ENCODE results near the gene GPD1. TPM values are rescaled to one million over a fixed set of nuclear protein-coding genes. Genes with fewer than 3 reads are reported as not detected.

The GPD1 gene
- total and polyA plus RNA-seq, 9 of the 15 experiments (the other 6 are each of a cell fraction or from before 2014, with no cell fraction given), result 0.13 to 1.00 (median 0.55) TPM

DNA sequence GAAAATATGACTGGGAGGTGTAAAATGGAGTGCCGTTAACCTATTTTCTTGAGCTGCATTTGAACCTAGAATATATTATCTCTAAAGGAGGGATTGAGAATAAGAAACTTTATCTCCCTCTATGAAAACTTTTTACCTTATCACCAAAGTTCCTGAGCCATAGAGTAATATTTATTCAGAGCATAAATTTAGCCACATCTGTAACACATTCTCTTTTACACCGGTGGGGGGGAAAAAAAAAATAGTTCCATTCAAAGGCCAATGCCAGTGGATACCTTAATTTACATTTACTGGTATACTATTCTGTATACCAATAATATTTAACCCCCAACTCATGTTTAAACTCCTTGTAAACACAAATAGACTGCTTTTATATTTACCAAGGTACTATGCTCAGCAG, 41.6 kb downstream of the GPD1 start (continued):
- no peak for TF ChIP-seq CBX8 (IDR thresholded peaks at IDR 0.05; ENCODE audit: borderline replicate concordance, extremely low read depth, low read depth, low read length, poor library complexity, severe bottlenecking)

DNA sequence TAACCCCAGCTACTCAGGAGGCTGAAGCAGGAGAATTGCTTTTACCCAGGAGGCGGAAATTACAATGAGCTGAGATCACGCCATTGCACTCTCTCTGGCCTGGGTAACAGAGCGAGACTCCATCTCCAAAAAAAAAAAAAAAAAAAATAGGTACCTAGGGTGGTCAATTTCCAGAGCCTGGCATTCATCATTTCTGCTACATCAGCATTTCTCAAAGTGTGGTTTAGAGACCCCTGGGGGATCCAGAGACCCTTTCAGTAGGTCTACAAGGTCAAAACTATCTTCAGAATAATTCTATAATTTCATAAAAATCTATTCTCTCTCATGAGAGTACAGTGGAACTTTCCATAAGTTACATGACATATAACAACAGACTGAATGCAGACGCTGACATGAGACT, 43.5 kb downstream of the GPD1 start:
- Histone ChIP-seq H3K9me3 (replicated peaks; ENCODE audit: control insufficient read depth, insufficient read depth, low read depth, low read length) (no peaks in the 10 kb centered on the region), H3K79me2 (ENCODE audit: control insufficient read depth, insufficient read depth, low read length) (peaks cover 8% of the 10 kb centered on the region; the same call in 1 of the 3 replicates), H3K36me3 (ENCODE audit: control insufficient read depth, insufficient read depth, low read length) (peaks cover 14% of the 10 kb centered on the region; the same call in 1 of the 3 replicates), H3K4me2 (ENCODE audit: insufficient read depth, low read length) (no peak overlapping the region), H3K9ac (ENCODE audit: insufficient read depth in 1 of 2, low read depth in 2 of 2, low read length in 2 of 2) (no peak overlapping the region), H2AFZ (ENCODE audit: low read depth, low read length) (no peak overlapping the region), H3K4me1 (replicated peaks in 1 of 2; ENCODE audit: control insufficient read depth in 2 of 2, insufficient read depth in 2 of 2, low read length in 2 of 2) (peaks cover 0 to 4% of the 10 kb centered on the region in 2 experiments; a peak in 1 of 5 replicates), H3K27me3 (ENCODE audit: control insufficient read depth in 2 of 2, insufficient read depth in 2 of 2, low read length in 2 of 2) (no peaks in the 10 kb centered on the region), H3K4me3 (no peak overlapping the region), H4K20me1 (replicated peaks; ENCODE audit: control insufficient read depth, insufficient read depth, low read length) (0 out of 2 replicates have a peak, but pooled peaks cover 5% of the 10 kb centered on the region), H3K9me1 (ENCODE audit: control insufficient read depth, insufficient read depth, low read length) (no peaks in the 10 kb centered on the region), H3K27ac (ENCODE audit: extremely low read depth, low read depth, low read length) (no peak overlapping the region)
- no TSS peak for BruUV-seq (replicated peaks)
- in situ Hi-C loops (cut with MboI), result no loop called here
- ATAC-seq (no peak), DNase-seq (ENCODE audit: extremely low read depth in 1 of 4, low spot score in 3 of 4) (no peak), FAIRE-seq (no peak)
- ChIA-PET CTCF (ENCODE audit: low intra/inter-chr PET ratio) (no interaction called here), POLR2A (interaction anchor here (0.8 to 1.4 kb wide), 3 partner anchors 10 to 15 kb away, joined by 3 to 5 read pairs (median 3); no protein-coding TSS in a partner anchor)
- 95% methylated on average over 4 of the region's 4 CpGs for WGBS (ENCODE audit: insufficient coverage, low coverage, missing lambda C conversion rate)
- intact Hi-C loops (cut with micrococcal nuclease), result no loop called here
- TF ChIP-seq NRF1 (conservative IDR thresholded peaks at IDR 0.05 in 1 of 2, IDR thresholded peaks at IDR 0.05 in 1 of 2), result no peak
- TF ChIP-seq, protein P1, sequence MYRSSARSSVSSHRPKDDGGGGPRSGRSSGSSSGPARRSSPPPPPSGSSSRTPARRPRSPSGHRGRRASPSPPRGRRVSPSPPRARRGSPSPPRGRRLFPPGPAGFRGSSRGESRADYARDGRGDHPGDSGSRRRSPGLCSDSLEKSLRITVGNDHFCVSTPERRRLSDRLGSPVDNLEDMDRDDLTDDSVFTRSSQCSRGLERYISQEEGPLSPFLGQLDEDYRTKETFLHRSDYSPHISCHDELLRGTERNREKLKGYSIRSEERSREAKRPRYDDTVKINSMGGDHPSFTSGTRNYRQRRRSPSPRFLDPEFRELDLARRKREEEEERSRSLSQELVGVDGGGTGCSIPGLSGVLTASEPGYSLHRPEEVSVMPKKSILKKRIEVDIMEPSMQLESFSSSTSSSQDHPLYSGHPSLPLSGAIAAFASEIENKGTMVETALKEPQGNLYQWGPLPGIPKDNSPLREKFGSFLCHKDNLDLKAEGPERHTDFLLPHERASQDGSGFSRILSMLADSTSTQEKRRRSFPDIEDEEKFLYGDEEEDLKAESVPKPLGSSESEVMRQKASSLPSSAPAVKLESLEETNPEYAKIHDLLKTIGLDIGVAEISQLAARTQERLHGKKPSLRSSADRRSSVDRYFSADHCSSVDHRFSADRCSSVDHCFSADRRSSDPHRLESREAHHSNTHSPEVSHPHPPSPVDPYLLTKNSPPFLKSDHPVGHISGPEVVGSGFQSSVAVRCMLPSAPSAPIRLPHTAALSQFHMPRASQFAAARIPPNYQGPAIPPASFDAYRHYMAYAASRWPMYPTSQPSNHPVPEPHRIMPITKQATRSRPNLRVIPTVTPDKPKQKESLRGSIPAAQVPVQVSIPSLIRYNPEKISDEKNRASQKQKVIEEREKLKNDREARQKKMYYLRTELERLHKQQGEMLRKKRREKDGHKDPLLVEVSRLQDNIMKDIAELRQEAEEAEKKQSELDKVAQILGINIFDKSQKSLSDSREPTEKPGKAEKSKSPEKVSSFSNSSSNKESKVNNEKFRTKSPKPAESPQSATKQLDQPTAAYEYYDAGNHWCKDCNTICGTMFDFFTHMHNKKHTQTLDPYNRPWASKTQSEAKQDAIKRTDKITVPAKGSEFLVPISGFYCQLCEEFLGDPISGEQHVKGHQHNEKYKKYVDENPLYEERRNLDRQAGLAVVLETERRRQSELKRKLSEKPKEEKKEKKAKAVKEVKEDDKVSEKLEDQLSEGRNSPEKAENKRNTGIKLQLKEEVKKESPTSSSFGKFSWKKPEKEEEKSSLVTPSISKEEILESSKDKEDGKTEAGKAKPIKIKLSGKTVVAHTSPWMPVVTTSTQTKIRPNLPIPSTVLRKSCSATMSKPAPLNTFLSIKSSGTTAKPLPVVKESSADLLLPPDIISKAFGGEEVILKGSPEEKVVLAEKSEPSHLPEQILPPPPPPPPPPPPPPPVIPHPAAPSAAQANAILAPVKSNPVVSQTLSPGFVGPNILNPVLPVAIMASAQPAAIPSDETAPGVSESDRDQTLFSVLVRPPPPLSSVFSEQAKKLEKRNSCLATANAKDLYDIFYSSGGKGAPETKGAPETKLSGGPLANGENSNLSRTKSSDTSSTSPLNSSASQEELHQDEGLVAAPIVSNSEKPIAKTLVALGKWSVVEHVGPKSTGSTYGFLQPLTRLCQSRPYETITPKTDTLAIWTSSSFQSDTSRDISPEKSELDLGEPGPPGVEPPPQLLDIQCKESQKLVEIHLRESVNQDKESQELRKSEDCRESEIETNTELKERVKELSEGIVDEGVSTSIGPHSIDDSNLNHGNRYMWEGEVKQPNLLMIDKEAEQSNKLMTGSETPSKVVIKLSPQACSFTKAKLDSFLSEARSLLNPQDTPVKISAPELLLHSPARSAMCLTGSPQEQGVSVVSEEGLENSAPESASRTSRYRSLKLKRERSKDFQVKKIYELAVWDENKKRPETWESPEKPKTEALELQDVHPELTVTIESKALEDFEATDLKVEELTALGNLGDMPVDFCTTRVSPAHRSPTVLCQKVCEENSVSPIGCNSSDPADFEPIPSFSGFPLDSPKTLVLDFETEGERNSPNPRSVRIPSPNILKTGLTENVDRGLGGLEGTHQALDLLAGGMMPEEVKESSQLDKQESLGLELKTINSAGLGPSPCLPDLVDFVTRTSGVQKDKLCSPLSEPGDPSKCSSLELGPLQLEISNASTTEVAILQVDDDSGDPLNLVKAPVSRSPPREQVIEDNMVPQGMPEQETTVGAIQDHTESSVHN (IDR thresholded peaks at IDR 0.05; ENCODE audit: borderline replicate concordance in 1 of 2, low read depth in 1 of 2), result no peak
- no peak for TF ChIP-seq ILK (tag; IDR thresholded peaks at IDR 0.05; ENCODE audit: borderline replicate concordance, low read depth)
- TF ChIP-seq, protein P2, sequence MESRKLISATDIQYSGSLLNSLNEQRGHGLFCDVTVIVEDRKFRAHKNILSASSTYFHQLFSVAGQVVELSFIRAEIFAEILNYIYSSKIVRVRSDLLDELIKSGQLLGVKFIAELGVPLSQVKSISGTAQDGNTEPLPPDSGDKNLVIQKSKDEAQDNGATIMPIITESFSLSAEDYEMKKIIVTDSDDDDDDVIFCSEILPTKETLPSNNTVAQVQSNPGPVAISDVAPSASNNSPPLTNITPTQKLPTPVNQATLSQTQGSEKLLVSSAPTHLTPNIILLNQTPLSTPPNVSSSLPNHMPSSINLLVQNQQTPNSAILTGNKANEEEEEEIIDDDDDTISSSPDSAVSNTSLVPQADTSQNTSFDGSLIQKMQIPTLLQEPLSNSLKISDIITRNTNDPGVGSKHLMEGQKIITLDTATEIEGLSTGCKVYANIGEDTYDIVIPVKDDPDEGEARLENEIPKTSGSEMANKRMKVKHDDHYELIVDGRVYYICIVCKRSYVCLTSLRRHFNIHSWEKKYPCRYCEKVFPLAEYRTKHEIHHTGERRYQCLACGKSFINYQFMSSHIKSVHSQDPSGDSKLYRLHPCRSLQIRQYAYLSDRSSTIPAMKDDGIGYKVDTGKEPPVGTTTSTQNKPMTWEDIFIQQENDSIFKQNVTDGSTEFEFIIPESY (CRISPR knock-in tag; IDR thresholded peaks at IDR 0.05), result no peak
- no peak for TF ChIP-seq MCM3 (IDR thresholded peaks at IDR 0.05)
- TF ChIP-seq RBM17 (IDR thresholded peaks at IDR 0.05; ENCODE audit: borderline replicate concordance, low read depth, low read length), result no peak
